HG02623 (cell line): Measurements from ENCODE around the gene NHSL2.

Source experiments
- ATAC-seq: cut with Tn5 transposase; IDR thresholded peaks from one replicate; pipeline ENCODE4 v1.9.1; 2021; ENCODE audit warnings: moderate library complexity; ENCODE audit not compliant: unreplicated experiment

The NHSL2 gene

DNA sequence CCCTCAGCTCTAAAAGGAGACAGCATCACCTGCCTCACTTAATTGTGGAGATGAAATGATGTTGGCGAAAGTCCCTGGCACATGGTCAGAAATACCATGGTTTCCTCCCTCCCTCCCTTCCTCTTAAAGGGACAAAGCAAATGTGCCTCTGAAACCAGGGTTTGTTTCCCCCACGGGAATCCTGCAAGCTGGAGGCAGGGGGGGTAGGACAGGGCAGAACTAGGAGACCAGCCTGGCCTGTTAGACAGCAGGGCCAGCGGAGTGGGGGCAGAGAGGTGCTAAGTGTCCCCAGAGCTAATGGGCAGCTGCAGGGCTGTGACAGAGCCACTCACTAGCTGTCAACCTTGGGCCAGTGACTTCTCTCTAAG, 215.4 kb downstream of the NHSL2 start:
- no peak for ATAC-seq

DNA sequence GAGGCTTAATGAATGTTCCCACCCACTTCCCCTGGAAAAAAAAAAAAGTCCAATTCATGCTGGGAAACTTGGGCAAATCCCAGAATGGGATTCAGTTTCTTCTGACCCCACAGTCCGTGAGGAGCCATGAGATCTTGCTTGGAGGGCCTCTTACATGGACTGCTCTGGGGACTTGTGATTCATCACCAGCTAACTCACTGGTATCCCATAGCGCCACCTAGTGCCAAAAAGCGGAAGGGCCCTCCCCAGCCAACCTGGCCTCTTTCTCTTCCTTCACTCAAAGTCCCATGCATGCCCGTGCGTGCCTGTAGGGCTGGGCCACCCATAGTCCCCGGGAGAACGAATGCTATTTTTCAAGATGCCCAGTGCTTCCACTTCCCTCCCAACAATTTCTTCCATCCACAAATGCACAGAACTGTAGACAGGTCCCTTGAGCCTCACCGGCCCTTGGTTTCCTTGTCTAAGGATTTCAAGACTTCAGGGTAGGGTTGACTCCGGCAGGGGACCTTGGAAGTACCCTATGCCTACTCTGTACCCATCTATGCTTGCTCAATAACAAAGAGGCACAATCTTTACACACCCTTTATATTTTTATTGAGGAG, 216.0 kb downstream of the NHSL2 start:
- ATAC-seq, result peak; percentile 74

DNA sequence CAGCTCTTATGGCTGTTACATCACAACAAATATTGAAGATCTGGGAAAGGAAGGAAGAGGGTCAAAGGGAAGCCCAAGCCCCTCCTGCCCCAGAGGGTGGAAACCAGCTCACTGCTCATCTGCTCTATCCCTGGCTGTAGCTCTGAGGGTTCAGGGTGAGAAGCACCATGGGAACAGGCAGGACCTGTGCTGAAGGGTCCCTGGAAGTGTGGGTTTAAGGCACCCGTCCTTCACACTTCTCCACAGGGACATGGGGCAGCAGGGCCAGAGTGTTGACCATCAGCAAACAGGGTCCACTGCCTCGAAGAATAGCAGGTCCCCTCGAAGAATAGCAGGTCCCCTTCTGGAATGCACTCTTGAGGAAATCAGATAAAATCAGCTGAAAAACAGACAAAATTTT, 216.7 kb downstream of the NHSL2 start:
- no peak for ATAC-seq

DNA sequence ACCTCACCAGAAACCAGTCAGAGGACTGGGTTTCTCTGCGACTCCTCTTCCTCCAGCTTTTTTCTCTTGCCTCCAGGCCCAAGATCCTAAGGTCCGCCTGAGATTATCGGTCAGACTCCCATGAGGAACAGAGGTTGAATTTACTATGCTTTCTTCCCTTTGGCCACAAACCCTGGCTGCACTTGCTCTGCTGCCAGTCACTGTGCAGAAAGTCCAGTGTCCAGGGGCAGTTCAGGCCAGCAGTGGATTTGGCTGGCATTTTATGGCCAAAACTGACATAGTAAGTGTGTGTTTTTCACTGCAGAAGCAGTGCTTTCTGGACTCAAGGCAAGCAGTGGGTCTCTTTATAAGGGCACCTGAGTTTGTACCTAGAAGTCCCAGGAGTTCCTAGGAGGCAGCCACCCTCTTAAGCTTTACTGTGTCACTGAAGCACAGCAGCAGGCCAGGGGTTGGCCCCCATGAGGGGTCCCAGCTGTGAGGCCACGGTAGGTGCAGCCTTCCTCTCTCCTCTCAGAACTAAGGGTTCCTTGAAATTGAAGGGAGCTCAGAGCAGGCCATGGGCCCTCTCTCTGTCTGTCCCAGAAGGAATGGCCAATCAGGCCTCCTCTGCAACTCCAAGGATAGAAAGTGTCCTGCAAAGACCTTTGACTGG, 217.7 kb downstream of the NHSL2 start:
- no peak for ATAC-seq

DNA sequence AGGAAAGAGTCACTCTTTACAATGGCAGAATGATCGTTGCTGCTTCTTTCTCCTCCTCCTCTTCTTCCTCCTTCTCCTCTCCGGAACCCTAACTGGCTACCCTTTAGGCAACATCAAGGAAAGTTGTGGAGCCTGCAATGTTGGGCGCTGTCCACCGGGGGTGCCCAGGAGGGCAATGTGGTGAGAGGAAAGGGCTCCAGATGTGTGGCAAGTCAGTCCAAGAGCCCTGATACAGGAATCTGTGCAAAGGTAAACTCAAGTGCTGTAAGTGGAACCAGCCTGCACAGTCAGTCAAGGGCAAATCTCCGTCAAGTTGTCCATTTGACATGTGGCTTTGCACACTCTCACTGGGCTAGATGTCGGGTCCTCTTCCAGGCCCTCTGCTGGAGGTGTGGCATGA, 218.2 kb downstream of the NHSL2 start:
- no peak for ATAC-seq

DNA sequence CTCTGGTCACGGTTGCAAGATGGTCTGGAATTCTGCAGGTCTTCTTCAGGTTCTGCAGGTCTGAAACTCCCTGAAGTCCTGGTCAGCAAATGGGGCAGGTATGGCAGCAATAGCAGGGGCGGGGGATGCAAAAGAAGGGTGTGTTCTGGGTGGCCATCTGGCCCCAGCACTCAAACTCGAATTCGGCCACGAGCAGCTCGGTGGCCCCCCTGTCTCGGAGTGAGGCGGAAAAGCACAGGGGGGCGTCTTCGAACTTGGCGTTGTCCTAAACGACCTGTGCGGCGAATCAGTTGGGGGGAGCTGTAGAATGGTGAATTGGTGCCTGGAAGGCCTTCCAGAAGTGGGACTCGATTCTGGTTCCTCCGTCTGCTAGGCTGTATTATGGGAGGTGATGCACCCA, 219.0 kb downstream of the NHSL2 start:
- ATAC-seq, result no peak

DNA sequence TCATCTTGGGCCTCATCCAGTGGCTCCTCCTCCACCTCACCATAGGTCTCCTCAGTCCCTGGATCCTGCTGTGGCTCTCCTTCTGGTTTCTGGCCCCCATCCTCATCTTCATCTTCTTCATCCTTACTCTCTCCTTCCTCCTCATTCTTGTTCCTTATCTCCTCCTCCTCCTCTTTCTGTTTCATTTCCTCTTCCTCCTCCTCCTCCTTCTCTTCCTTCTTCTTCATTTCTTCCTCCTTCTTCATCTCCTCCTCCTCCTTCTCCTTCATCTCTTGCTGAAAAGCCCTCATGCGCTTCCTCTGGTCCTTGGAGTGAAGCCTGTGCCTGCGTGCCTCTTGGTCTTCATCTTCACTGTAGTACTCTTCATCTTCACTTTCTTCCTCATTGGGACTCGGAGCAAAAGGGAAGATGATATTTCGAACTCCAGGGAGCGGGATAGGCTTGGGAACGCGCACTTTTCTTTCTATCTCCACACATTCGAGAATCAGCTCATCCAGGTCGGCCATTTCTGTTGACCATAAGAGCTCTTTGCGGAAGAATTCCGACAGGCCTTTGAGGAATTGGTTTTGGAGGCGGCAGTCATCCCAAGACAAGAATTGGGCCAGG, 219.6 kb downstream of the NHSL2 start:
- no peak for ATAC-seq

DNA sequence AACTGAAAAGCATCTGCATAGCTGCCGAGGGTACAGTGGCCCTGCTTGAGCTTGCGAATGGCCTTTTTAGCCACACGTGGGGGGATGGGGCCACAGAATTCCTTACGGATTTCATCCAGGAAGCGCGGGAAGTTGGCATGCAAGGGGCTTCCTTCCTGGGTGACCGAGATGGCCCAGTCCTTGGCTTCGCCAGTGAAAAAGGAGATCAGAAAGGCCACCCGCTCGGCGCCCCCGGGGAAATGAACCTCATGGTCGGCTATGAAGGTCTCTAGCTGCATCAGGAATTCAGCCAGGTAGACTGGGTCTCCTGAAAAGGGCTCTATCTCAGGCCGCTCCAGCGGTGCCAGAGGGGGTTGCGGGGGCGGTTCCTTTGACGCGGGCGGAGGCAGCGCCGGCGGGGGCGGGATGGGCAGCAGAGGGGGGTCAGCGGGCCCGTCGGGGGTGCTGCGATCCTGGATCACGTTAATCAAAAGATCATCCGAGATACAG, 220.2 kb downstream of the NHSL2 start:
- no peak for ATAC-seq

DNA sequence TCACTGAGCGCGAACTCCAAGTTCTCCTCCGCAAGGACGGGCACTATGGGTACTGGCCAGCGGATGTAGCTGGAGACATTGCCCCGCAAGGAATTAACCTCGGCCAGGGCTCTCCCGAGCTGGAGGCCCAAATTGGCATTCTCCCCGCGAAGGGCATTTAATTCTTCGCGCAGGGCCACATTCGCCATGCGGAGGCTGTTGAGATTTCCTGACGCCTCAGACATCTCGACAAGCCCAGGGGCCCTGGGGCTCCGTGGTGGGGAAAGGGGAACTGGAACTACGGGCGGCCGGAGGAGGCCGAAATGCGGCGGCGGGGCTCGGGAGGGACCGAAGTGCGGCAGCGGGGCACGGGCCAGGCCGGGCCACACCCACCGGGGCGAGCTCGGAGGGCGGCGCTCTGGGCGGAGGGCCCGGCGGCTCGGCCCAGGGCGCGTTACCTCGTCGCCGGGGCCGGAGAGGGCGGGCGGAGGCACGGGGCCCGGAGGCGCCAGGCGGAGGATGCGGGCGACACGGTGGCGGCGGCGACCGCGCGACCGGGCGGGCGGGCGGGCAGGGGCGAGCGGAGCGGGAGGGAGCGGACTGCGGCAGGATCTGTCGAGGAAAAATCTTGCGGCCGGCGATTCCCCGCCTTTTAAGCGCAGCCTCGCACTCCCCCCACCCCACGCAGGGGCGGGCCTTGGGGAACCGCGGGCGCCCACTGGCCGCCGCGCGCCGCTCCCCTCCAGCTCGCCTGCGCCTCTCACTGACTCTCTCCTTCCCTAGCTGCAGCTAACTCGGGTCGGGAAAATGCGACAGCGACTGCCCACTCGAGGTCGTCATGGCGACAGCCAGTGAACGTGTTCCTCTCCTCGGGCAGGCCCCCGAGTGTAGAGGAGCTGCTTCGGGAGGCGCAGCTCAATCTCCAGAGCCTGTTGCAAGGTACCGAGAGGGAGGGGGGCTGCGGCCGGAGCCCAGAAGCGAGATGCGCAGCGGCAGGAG, 221.0 kb downstream of the NHSL2 start, which contains the start of gene RTL5:
Gene RTL5, minus strand, starts transcription at position 599 of the 978 bp plus-strand sequence.
- peak; percentile 73 for ATAC-seq

DNA sequence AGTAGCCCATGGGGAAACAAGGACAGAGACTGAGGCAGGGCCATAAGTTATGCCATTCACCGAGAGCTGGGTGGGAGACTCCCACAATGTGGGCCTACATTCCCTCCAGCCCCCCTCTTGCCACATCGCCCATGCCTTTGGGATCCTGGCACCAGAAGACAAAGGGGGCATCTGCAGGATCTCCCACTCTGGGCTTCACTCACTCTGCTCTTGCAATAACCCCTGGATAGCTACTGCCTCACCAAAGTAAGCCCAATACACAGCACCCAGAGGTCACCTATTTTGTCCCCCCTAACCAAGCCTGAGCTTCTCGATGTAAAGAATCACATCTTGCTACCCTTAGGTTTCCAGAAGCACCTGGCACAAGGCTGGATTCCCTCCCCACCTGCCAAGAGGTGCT, 221.8 kb downstream of the NHSL2 start:
- ATAC-seq, result no peak

DNA sequence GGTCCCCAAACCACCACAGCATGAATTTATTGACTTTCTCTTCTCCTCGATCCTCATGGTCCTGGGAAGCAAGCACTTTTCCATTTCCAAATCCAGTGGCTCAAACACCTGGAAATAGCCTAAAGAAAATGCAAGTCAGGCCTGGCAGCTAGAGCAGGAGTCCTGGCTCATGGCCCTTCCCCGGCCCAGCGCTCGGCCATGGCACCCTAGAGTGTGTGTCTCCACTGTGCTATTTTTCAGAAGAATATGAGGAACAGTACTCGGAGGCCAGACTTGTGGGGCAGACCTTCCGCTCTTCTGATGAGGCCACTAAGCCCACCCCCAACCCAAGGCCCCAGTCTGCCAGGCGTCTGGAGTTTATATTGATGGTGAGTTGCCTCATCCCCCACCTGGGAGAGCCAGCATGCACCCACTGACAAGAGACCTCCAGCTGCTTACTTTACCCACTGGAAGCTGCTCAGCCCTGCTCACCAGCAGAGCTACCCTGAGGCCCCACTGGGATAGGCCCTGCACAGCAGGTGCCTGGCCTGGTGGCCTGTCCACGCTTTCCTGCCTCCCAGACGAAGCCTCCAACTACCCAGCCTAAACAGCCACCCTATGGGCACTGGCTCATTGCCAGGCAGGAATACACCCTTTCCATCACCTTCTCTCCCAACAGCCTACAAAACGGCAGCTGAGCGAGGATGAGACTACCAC, 223.4 kb downstream of the NHSL2 start:
- ATAC-seq, result no peak

DNA sequence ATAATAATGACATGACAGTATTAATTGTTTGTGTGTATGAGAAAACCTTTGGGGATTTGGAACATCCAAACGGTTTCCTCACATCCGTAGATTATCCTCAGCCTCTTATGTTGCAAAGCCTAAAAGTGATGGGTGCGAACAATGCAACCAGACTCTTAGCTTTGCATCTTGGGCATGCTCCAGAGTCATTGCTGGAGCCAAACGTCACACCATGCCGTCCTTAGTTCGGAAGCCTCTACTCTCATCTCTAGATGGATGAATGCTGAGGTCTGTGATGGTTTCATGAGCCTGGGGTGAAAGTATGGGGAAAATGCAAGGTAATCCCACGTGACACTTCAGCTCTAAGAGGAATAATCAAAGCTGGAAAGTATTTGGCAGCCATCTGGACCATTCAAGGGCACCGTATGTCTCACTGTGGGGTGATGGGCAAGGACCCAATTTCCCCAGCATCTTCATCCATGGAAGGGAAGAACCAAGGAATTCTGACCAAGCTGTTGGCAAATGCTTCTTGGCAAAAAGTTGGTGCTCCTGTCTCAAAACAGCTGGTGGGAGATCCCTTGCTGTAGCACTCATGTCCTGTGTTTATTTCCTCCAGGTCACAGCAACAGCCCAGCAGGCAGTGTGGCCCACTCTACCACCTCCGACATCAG, 227.3 kb downstream of the NHSL2 start:
- ATAC-seq, result no peak

DNA sequence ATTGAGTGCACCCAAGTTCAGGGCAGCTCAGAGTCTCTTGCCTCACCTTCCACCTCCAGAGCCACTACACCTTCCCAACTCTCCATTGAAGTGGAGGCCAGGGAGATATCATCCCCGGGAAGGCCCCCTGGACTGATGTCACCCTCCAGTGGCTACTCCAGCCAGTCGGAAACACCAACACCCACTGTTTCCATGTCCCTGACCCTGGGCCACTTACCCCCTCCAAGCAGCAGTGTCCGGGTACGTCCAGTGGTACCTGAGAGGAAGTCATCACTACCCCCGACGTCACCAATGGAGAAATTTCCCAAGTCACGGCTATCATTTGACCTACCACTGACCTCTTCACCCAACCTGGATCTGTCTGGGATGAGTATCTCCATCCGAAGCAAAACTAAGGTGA, 228.9 kb downstream of the NHSL2 start:
- ATAC-seq, result no peak

DNA sequence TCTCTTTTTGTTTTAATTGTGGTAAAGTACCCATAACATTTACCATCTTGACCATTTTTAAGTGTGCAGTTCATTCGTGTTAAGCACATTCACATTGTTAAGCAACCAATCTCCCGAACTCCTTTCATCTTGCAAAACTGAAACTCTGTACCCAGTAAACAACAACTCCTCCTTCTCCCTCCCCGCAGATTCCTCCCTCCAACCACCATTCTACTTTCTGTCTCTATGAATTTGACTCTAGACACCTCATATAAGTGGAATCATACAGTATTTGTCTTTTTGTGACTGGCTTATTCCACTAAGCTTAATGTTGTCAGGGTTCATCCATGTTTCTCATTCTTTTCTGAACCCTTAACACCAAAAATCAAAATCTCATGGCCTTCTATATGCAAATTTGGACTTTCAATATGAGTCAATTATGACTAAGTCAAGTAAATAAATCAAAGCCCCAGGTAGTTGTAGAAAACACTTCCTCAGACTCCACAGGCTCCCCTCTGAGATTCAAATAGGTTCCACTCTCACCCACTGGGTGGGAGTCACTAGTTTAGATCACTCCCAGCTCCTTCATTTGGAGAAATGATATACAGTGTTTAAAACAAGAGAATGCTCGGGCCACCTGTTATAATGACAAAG, 230.8 kb downstream of the NHSL2 start:
- peak; percentile 50 for ATAC-seq

DNA sequence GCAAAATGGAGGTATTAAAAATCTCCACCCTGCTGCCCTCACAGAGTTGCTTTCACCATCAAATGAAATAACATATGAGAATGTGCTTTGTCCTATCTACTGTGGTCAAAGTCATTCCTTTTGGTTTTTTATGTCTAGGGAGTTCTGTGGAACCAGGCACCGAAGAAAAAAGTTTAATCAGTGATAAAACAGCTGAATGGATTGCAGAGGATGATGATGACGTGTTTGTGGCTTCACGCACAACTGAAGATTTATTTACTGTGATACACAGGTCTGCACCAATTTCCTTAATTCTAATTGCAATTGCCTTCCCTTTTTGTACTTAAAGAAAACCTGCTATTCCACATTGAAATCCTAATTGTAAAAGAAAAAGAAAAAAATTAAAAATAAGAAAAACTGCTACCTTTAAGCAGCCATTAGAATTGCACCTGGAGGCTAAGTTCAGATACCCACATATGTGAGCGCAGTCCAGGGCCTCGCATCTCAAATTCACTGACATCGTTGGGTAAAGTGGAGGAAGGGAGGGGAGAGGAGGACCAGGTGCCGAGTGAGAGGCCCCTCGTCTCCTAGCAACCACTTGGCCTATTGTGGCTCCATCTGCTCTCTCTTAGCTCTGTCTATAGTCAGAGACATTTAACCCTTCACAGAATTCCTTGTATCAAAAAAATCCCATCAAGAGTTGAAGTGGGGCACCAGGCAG, 231.6 kb downstream of the NHSL2 start:
- ATAC-seq, result no peak

DNA sequence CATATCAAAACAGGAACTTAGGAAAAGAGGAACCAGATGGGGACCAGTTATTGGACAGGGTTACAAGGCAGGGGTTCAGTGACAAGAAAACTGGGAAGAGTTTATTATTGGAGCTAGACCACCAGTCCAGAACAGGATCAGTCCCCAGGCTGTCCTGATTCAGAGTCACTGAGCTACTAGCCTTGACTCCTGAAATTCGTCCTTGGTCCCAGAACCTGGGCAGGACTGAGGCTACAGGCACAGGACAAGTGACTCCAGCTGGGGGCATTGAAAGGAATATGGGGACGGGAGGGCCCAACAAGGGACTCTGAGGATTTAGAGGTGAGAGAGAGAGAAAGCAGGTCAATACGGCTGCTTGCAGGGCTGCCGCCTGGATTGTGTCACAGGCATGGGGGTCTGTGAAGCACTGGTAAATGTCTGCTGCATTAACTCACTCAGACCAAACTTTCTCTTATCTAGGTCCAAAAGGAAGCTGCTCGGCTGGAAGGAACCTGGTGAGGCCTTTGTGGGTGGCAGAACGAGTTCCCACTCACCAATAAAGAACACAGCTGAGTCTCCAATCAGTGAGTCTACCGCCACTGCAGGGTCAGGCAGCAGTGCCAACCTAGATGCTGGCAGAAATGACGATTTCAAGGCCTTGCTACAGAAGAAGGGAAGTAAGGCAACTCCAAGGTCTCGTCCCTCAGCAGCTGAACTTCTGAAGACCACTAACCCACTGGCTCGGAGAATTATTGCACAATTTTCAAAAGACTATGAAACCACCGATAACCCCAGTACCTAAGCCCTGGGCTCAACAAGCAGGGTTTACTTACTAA, 232.4 kb downstream of the NHSL2 start:
- ATAC-seq, result no peak

DNA sequence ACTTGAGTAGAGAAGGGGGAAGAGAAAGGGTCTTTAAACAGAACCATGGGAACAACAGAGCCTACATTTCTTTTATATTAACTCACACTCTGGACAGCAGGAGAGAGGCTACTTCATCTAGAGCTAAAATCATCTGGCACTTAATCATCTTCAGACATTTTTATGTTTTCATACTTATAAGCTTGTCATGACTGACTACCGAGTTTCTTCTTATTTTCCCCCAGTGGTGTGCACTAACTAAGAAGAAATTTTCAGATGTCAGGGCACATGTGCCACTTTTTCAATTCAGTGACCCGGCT, 232.9 kb downstream of the NHSL2 start:
- no peak for ATAC-seq

DNA sequence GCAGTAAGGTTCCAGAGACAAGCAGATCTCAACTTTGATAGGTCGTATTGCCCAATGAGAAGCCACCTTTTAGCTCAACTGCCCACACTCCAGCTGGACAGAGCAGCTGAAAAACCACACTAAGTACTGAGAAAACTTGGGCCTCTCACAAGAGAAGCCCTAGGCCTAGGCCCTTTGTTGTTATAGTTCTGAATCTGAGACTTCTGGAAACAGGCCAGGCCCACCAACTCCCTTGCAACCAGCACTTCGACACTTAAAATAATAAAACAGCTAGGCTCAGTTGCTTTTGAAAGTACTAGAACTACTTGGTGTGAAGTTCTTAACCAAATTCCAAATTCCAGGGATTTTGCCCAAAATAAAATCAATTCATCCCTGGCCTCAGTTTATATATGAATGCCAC, 234.5 kb downstream of the NHSL2 start:
- ATAC-seq, result no peak
